ENCODE data around the gene ANKRD13C.
"Not testable (repeated sequence)": the region's sequence is repeated elsewhere in the genome, so short reads cannot be mapped to it uniquely, and the experiment has no call there.

Gene ANKRD13C

GRCh38 chr1:70355920-70356319, 1.4 kb upstream of the ANKRD13C start:
- DNase-seq: no peak

GRCh38 chr1:70355111-70355407, 537 bp upstream of the ANKRD13C start:
- DNase-seq: no peak

- no peak for DNase-seq
These were observed 756 bp downstream of the ANKRD13C start for GRCh38 chr1:70353601-70354331.

- DNase-seq: no peak
These were observed 1.5 kb downstream of the ANKRD13C start for GRCh38 chr1:70353044-70353443.

GRCh38 chr1:70349799-70350198, 4.7 kb downstream of the ANKRD13C start:
- not testable (repeated sequence) for DNase-seq

GRCh38 chr1:70348399-70349165, 5.9 kb downstream of the ANKRD13C start:
- DNase-seq: no peak

GRCh38 chr1:70339644-70340043, 14.9 kb downstream of the ANKRD13C start:
- DNase-seq: not testable (repeated sequence)

GRCh38 chr1:70336050-70336449, 18.5 kb downstream of the ANKRD13C start:
- no peak for DNase-seq

GRCh38 chr1:70334436-70334835, 20.1 kb downstream of the ANKRD13C start:
- DNase-seq: no peak

GRCh38 chr1:70333245-70333644, 21.3 kb downstream of the ANKRD13C start:
- no peak for DNase-seq

- no peak for DNase-seq
These were observed 22.6 kb downstream of the ANKRD13C start for GRCh38 chr1:70331962-70332361.

GRCh38 chr1:70327306-70328076, 27.0 kb downstream of the ANKRD13C start:
- DNase-seq: no peak

GRCh38 chr1:70324683-70325082, 29.8 kb downstream of the ANKRD13C start:
- no peak for DNase-seq

GRCh38 chr1:70319750-70320149, 34.8 kb downstream of the ANKRD13C start:
- no peak for DNase-seq

GRCh38 chr1:70318191-70318590, 36.3 kb downstream of the ANKRD13C start:
- DNase-seq: no peak

- DNase-seq: no peak
These were observed 37.4 kb downstream of the ANKRD13C start for GRCh38 chr1:70317087-70317486.

- no peak for DNase-seq
These were observed 38.7 kb downstream of the ANKRD13C start for GRCh38 chr1:70315782-70316181.

GRCh38 chr1:70314706-70315304, 39.7 kb downstream of the ANKRD13C start:
- no peak for DNase-seq

- no peak for DNase-seq
These were observed 43.2 kb downstream of the ANKRD13C start for GRCh38 chr1:70311369-70311768.

- no peak for DNase-seq
These were observed 55.0 kb downstream of the ANKRD13C start for GRCh38 chr1:70299472-70299871.

GRCh38 chr1:70295749-70296148, 58.8 kb downstream of the ANKRD13C start:
- DNase-seq: no peak

GRCh38 chr1:70293186-70293843, 61.2 kb downstream of the ANKRD13C start:
- no peak for DNase-seq

- no peak for DNase-seq
These were observed 64.3 kb downstream of the ANKRD13C start for GRCh38 chr1:70290218-70290617.
